IPS-NIHi7 (cell line): ENCODE data around the gene CEP95.
"Not testable (repeated sequence)": the region's sequence is repeated elsewhere in the genome, so short reads cannot be mapped to it uniquely, and the experiment has no call there.

Experiments
- DNase-seq: peaks from one replicate; pipeline ENCODE4 v3.0.0; 2012; ENCODE audit warnings: mixed read lengths; ENCODE audit errors: extremely low spot score

The CEP95 gene

DNA sequence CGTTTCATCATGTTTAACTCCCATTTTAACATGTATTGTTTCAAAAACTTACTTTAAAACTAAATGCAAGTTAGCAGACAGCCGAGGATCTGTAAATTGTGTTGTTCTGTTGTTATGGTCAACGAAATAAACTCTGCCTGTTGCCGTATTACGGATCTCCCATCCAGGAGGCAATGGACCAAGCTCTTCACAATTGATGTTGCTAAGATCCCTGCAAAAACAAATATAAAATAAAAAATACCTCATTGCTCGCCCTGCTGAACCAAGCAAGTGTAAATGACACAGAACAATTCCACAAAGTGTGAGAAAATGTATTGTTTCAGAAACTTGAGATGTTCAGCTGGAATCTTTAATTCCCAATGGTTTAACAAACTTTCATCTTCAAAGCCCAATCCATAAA, 65.0 kb downstream of the CEP95 start:
- DNase-seq = no peak

DNA sequence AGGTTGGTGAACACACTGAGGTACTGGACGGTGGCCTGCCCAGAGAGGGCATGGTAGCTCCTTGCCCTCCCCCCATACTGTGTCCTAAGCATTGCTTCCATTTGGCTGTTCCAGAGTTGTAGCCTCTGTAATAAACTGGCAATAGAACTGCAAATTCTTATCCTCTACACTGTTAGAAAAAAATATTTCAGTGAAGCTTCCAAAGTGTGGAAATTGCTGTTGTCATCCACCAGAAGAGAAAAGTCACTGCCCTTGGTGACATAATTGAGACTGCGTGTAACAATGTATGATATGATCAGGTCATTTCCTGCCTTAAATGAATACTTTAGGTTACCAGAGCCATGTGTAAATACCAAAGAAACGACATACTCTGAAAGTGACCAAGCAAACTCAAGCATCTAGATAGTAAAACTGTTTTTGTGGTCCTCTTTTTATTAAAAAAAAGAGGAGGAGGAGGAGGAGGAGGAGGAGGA, 65.9 kb downstream of the CEP95 start:
- no peak for DNase-seq

DNA sequence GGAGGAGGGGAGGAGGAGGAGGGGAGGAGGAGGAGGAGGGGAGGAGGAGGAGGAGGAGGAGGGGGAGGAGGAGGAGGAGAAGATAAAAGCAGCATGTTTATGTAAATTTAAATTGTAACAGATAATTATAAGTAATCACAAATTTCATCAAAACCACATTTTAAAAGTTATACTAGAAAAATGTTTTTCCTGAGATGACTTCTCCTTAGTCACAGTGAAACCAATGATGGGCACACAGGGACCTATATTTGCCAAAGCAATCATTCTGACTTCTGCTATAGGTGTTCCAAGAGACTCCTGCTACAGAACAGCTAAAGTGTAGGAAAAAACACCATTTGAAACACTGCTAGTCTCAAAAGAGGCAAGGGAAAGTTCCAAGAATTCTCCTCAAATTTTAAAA, 66.4 kb downstream of the CEP95 start:
- no peak for DNase-seq

DNA sequence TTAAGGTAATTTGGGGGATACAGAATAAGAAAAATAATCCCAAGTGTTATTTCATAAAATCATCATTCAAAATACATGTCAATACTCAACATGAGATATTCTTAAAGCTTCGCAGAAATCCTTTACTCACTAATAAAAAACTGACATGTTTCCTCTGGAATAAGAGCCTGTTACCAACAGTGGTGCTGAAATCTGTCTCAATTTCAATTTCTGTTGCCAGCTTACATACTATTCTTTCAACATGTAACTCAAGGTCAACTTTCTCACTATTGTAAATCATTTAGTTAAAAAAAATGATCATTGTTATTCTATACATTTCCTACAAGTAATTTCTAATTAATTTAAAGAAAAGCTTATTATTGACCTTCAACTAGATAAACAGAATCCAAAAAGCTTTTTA, 67.9 kb downstream of the CEP95 start:
- DNase-seq = no peak

DNA sequence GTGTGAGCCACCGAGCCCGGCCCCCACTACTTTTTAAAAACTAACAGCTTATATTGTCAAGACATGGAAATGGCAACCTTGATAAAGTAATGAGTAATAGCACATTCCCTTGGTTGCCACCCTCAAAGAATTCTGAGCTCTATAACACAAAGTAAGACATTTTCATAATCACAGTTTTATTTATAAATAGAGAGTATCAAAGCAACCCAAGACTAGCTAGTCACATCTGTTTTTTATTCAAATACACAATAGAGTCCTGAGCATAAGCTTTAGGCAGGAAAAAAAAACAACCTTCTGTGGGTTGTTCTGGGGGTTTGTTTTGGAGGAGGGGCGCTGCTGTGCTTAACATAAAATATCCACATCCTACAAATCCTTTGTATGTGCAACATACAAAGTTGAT, 68.7 kb downstream of the CEP95 start:
- DNase-seq = no peak

DNA sequence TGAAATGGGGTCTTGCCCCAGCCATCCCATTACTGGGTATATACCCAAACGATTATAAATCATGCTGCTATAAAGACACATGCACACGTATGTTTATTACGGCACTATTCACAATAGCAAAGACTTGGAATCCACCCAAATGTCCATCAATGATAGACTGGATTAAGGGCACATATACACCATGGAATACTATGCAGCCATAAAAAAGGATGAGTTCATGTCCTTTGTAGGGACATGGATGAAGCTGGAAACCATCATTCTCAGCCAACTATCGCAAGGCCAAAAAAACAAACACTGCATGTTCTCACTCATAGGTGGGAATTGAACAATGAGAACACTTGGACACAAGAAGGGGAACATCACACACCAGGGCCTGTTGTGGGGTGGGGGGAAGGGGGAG, 70.2 kb downstream of the CEP95 start:
- DNase-seq = not testable (repeated sequence)

DNA sequence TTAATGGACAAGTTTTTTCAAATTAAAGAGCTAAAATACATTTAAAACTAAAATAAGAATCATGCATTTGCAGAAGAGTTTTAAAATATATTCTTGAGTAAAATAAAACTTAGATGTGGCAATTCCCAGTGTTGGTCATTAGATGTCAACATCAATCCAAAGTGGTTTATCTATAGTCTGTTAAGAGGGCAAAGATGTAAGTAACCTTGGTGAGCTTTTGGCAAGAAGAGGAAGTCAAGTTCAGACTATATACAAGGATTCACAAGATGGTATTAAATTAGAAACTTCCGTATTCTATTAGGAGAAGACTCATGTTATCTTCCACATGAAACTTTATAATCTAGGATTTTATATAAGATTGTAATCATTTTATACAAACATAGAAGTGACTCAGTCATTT, 73.1 kb downstream of the CEP95 start:
- no peak for DNase-seq

DNA sequence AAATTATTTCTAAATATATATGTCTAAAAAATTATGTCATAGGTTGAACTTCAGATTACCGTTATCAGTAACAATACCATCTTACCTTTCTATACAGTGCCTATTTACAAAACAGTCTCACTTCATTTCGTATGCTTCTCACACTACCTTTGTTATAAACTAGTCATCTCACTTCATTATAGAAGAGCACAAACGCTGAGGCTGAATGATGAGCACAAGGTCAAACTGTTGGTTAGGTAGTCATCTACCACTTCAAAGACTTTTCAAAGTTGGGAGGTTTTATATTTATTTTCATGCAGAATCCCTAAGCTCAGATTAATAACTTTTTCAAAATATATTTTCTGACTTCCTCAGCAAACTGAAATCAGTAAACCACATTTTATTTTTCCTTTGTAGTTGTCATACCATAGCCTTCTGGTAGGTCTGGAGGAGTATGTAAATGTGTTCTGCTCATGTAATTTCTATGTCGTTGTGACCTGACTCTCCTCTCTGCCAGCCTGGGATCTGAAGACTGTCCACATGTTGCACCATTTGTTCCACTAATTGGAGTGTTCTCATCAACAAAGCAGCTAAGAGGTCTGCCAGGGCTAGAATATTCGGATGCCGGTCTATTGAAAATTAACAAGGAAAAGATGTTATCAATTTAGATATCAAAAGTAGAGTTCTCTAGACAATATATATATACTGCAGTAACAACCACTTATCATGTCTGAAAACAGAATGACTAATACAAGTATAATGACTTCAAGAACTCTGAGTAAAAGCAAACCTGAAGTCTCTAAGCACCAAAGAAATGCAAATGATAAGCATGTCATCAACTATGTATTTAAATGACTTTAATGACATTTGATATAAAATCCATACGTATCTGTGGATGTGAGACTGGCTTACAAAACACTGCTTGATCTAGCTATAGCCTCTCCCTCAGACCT, 73.9 kb downstream of the CEP95 start:
- no peak for DNase-seq

DNA sequence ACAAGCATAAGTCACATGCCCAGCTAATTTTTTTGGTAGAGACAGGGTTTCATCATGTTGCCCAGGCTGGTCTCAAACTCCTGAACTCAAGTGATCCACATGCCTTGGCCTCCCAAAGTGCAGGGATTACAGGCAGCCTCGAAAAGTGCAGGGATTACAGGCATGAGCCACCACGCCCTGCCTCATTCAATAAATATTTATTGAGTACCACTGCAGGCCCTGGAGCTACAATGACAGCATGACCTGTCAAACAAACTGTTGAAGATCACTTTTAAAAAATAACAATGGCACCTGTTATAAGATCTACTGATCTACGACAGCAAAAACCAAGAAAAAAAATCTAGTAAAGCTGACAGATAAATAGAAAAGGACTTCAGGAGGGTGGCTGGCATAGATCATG, 76.3 kb downstream of the CEP95 start:
- no peak for DNase-seq

DNA sequence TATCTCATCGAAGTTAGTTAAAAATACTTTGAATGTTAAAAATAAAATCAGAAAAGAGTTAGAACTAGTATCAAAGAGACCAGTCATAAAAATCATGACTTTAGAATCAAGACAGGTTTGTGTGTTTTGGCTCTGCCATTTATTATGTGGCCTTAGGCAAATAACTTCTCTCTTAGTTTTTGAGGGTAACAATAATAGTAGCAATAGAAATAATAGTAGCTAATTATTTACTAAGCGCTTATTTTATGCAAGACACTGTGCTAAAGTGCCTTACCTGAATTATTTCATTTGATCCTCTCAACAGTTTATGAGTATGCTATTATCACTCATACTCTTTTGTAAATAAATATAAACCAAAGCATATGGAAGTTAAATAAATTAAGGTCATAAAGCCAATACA, 78.4 kb downstream of the CEP95 start:
- DNase-seq = no peak
